ENCODE data around the gene AMMECR1.
A peak's percentile ranks its signal among the peaks of the same experiment; 100 is the strongest.
"Not testable (repeated sequence)": the region's sequence is repeated elsewhere in the genome, so short reads cannot be mapped to it uniquely, and the experiment has no call there.

AMMECR1 gene

GRCh38 chrX:110251961-110252360, 65.9 kb downstream of the AMMECR1 start:
- no peak for DNase-seq

- no peak for DNase-seq
Measured at GRCh38 chrX:110251526-110251925, 66.4 kb downstream of the AMMECR1 start.

GRCh38 chrX:110250847-110251246, 67.0 kb downstream of the AMMECR1 start:
- DNase-seq = no peak

GRCh38 chrX:110248578-110248977, 69.3 kb downstream of the AMMECR1 start:
- DNase-seq = no peak

- no peak for DNase-seq
Measured at GRCh38 chrX:110245011-110245410, 72.9 kb downstream of the AMMECR1 start.

GRCh38 chrX:110242371-110242770, 75.5 kb downstream of the AMMECR1 start:
- no peak for DNase-seq

GRCh38 chrX:110241816-110242215, 76.1 kb downstream of the AMMECR1 start:
- DNase-seq = no peak

GRCh38 chrX:110238259-110238658, 79.6 kb downstream of the AMMECR1 start:
- not testable (repeated sequence) for DNase-seq

- not testable (repeated sequence) for DNase-seq
Measured at GRCh38 chrX:110231485-110231884, 86.4 kb downstream of the AMMECR1 start.

GRCh38 chrX:110229497-110230111, 88.3 kb downstream of the AMMECR1 start:
- peak; percentile 62 for DNase-seq

GRCh38 chrX:110228453-110228852, 89.4 kb downstream of the AMMECR1 start:
- DNase-seq = no peak

GRCh38 chrX:110226931-110227330, 91.0 kb downstream of the AMMECR1 start:
- no peak for DNase-seq

- DNase-seq = no peak
Measured at GRCh38 chrX:110224926-110225617, 92.8 kb downstream of the AMMECR1 start.

GRCh38 chrX:110222497-110223257, 95.2 kb downstream of the AMMECR1 start:
- DNase-seq = no peak

- no peak for DNase-seq
Measured at GRCh38 chrX:110219920-110220319, 98.0 kb downstream of the AMMECR1 start.

- DNase-seq = no peak
Measured at GRCh38 chrX:110218591-110218990, 99.3 kb downstream of the AMMECR1 start.

- peak; percentile 87 for DNase-seq
Measured at GRCh38 chrX:110216027-110216426, 101.9 kb downstream of the AMMECR1 start.

- DNase-seq = no peak
Measured at GRCh38 chrX:110215411-110215810, 102.5 kb downstream of the AMMECR1 start.

- DNase-seq = no peak
Measured at GRCh38 chrX:110214684-110215083, 103.2 kb downstream of the AMMECR1 start.

GRCh38 chrX:110213183-110213582, 104.7 kb downstream of the AMMECR1 start:
- DNase-seq = no peak

- DNase-seq = no peak
Measured at GRCh38 chrX:110212299-110212698, 105.6 kb downstream of the AMMECR1 start.

- no peak for DNase-seq
Measured at GRCh38 chrX:110211340-110211739, 106.5 kb downstream of the AMMECR1 start.

GRCh38 chrX:110210417-110211139, 107.3 kb downstream of the AMMECR1 start:
- DNase-seq = no peak

Data from kidney glomerular epithelial cell (primary cell).